Hematopoietic multipotent progenitor cell treated with erythropoietin and hydrocortisone succinate and interleukin-3 and kit ligand, for 15 days (in vitro differentiated cells): ENCODE results near the gene ALK.

Experiments
- DNase-seq: peaks from one replicate; pipeline ENCODE4 v3.0.0-alpha.2; 2015; ENCODE audit warnings: low spot score

The ALK gene

GRCh38 chr2:29196792-29197788 is 724.3 kb downstream of the ALK start:
- DNase-seq: peak; percentile 72

GRCh38 chr2:29195796-29196195 is 725.6 kb downstream of the ALK start:
- DNase-seq: no peak

GRCh38 chr2:29193681-29194080 is 727.7 kb downstream of the ALK start:
- DNase-seq: no peak

DNA sequence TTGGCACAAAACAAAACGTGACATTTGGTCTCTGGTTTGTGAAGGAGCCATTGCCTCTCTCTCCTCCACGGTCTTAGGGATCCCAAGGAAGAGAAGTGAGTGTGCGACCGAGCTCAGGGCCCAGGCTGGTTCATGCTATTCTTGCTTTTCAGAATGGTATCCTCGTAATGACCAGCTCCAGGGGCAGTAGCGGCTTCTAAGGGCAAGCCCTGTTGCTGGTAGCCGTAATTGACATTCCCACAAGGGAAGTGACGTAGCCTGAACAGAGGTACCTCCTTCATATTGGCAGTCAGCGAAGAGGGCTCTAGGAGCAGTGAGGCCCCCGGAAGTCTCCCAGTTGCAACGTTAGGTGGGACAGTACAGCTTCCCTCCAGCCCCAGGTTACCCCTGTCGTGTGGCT is 728.3 kb downstream of the ALK start:
- no peak for DNase-seq

DNA sequence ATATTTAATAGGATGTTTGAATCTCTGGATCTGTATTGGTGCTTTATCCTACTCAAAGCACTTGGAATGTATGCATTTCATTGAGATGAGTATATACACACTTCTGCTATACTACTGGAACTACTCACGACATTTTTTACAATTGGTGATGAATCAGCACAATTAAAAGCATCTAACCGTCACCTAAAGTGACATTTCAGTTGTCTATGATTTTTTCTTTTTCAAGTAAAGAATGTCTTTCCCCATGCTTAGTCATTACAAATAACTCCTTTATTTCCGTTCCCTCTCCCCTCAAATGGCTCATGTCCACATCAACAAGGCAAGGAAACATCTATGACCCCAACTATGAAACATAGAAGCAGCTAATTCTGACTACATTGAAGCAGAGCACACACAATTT is 728.9 kb downstream of the ALK start:
- no peak for DNase-seq

- DNase-seq: no peak
These were observed 729.6 kb downstream of the ALK start for GRCh38 chr2:29191817-29192216.

DNA sequence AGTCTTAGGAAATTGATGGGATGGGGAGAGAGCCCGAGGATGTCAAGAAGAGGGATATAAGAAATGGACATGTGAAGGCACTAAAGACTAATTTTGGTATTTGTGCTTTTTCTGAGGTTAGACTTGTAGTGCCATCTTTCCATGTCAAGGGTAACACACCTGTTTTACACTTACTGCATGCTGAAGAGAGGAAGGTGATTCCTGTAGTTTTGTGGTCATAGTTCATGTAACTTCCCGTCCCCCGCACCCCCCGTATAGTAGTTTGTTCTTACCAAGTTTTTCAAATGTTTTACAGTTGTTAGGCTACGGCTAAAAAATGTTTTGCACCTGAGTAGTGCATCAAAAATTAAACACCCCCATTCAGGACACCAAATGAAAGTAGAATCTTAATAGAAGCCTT is 732.3 kb downstream of the ALK start:
- no peak for DNase-seq

- no peak for DNase-seq
These were observed 733.5 kb downstream of the ALK start for GRCh38 chr2:29187926-29188325.

GRCh38 chr2:29186817-29187216 is 734.6 kb downstream of the ALK start:
- DNase-seq: no peak

DNA sequence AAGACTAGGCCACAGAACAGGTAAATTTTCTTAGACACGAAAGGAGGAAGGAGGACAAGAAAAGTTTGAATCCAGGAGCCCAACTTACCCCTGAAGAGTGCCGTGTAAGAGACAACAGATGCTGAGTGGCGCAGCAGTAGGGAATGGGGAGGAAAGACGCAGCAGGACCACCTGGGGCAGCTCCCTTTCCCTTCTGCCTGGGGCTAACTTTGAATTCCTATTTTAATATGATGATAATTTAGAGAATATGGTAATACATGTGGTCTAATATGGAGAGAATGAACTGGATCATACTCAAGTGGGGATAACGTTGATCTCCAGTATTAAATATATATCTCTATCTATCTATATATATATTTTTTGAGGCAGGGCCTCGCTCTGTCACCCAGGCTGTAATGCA is 736.9 kb downstream of the ALK start:
- DNase-seq: no peak

DNA sequence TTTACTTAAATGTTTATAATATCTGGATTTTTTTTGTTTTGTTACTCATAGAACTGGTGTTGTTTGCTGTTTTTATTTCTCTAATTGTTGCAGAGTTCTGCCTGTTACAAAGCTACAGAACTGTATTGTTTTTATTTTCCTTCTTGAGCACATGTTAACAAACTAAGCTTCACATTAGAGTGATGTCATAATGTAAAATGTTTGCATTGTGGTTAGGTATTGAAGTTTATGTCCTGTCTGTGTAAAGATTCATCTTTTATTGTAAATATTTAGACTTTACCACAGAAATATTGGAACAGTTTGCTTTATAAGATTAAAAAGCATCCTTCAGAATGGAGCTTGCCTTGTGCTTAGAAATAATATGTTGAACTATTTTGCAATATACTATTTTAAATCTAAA is 738.5 kb downstream of the ALK start:
- DNase-seq: no peak

DNA sequence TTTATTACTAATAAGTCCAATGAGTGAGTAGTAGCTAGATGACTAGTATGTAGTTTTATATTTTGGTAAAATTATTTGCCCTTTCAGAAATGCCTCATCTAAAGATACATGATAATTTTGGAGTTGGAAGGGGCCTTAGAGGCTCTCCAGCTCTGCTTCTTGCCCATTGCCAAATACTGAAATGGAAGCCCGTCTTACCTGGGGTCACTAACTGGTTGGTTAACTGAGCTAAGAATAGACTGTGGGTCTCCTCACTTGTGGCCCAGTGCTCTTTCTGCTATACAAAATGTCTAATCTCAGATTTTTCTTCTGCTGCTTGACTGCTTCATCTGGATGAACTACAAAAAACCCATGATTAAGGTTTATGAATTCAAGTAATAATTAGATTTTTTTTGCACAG is 739.1 kb downstream of the ALK start:
- no peak for DNase-seq

DNA sequence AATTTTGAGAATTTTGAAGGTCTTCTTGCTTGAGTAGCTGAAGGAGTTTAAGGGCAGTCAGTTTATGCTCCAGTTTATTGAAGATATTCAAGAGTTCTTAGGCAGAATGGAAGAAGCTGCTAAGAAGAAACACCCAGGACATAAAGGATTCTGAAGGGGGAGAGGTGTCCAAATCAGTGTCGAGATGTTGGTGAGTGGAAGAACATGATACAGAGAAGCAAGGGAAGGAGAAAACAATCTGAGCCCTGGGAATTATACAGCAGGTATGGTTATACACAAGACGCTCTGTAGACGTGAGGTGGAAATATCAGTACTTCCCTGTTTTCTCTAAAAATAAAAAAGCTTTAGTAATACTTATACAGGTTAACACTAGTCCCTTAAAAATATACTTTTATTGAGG is 746.0 kb downstream of the ALK start:
- no peak for DNase-seq

- DNase-seq: no peak
These were observed 746.4 kb downstream of the ALK start for GRCh38 chr2:29174937-29175336.

- no peak for DNase-seq
These were observed 754.9 kb downstream of the ALK start for GRCh38 chr2:29166242-29167039.

DNA sequence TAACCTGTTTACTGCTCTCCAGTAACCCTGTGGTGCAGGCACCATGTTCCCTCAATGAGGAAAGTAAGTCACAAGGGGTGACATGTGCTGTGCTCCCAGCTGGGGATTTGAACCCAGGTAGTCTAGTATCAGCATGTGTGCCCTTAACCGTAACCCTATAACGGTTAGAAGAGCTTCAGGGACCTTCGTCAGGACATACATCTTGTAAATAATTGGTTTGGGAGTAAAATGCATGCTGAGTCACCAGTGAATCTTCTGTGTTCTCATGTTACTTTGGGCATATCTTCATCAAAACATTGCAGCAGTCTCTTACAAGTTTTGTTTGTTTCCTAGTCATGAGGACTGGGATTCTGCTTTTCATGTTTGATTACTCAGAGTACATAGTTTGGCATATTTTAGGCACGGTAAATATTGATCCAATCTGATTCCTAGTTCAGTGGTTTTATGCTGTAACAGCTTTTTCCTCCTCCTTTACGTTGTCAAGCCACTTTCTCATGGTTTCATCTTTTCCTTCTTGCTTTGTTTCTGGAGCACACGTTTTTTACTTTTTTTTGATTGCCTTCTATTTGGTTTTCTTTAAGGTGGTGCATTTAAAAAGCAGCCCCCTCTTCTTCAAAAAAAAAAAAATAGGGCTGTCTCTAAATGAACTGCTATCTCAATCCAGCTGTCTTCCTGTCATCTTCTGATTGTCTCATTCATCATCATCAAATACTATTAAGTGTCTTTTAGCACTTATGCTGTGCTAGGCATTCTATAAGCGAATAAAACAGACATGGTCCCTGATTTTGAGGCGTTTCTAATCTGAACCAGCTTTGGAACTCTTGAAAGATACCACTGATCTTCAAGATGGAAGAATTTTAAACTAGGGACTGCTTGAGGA is 755.8 kb downstream of the ALK start:
- no peak for DNase-seq

GRCh38 chr2:29164091-29164846 is 757.1 kb downstream of the ALK start:
- no peak for DNase-seq

- no peak for DNase-seq
These were observed 759.0 kb downstream of the ALK start for GRCh38 chr2:29162204-29162928.

- no peak for DNase-seq
These were observed 761.2 kb downstream of the ALK start for GRCh38 chr2:29160184-29160583.

DNA sequence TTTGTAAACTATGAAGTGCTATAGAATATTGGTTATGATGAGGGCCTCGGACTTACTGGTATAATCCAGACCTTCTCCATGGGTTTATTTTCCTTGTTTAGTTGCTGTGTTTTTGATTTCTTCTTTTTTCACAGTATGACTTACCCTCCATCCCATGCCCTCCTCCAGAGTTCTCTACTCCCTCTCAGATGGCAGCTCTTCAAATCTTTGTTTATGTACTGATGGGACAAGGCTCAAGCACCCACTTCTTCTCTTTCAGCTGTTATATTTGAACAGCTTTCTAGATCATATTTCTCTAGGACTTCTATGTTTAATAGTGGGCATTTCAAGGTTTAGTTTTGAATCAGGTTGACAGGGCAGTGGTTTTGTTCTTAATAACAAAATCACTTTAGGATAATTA is 762.3 kb downstream of the ALK start:
- no peak for DNase-seq

DNA sequence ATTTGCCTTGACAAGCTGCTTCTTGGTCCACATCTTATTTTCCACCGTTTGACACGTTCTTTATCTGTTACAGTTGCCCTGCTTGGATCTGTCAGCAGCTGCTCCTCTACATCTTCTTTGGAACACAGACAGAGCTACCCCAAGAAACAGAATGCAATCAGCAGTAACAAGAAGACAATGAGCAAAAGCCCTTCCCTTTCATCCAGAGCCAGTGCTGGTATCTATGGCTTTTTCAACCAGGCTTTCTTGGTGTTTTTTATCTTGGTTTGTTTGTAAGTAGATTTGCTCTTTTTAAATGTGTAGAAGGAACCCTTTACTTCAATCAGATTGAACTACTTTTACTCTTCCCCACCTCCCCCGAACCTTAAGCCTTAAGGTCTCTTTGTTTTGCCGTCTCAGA is 764.3 kb downstream of the ALK start:
- no peak for DNase-seq
